HepG2 (cell line): Measurements from ENCODE around the gene MTSS2. TPM values are rescaled to one million over a fixed set of nuclear protein-coding genes. Genes with fewer than 3 reads are reported as not detected.

ENCODE experiments used
- CSRNP2 ChIP-seq: sonication (generic); formaldehyde crosslinking; conservative IDR thresholded peaks from 2 replicates; pipeline ENCODE4 v1.8.0; 2022; ENCODE audit warnings: low read depth, missing genetic modification reagents
- EEA1 ChIP-seq: sonication (generic); formaldehyde crosslinking; IDR thresholded peaks from 2 replicates; pipeline ENCODE4 v1.5.1; 2020; ENCODE audit warnings: mild to moderate bottlenecking, missing genetic modification reagents, borderline replicate concordance
- ELF3 ChIP-seq: IDR thresholded peaks from 2 replicates; pipeline ENCODE4 v1.6.1; 2016; ENCODE audit warnings: missing genetic modification reagents, missing compliant biosample characterization
- FOXA1 ChIP-seq, 2 experiments: fragments of 450-650 bp in 1 of 2; sonication (generic) in 1 of 2; formaldehyde crosslinking in 1 of 2; IDR thresholded peaks; 2 replicates each; pipeline versions ENCODE4 v1.4.0 to v1.6.1; 2016 to 2020; ENCODE audit warnings: missing genetic modification reagents in 1 of 2
- FOXM1 ChIP-seq: sonication (generic); formaldehyde crosslinking; IDR thresholded peaks from 2 replicates; pipeline ENCODE4 v1.5.0; 2020; ENCODE audit warnings: missing genetic modification reagents
- GATAD2A ChIP-seq: IDR thresholded peaks from 2 replicates; pipeline ENCODE4 v1.6.1; 2016
- KLF13 ChIP-seq: sonication (generic); formaldehyde crosslinking; IDR thresholded peaks from 2 replicates; pipeline ENCODE4 v1.4.0; 2020; ENCODE audit warnings: mild to moderate bottlenecking, missing genetic modification reagents
- NFRKB ChIP-seq: fragments of 450-650 bp; IDR thresholded peaks from 2 replicates; pipeline ENCODE4 v1.6.1; 2017
- RAD21 ChIP-seq: fragments of 450-650 bp; formaldehyde crosslinking; IDR thresholded peaks from 2 replicates; pipeline ENCODE4 v1.5.0; 2020; ENCODE audit warnings: mild to moderate bottlenecking
- REPIN1 ChIP-seq: sonication (generic); formaldehyde crosslinking; IDR thresholded peaks from 2 replicates; pipeline ENCODE4 v1.8.0; 2022; ENCODE audit warnings: missing genetic modification reagents, low read depth, mild to moderate bottlenecking, borderline replicate concordance
- RFXAP ChIP-seq: sonication (generic); formaldehyde crosslinking; IDR thresholded peaks from 2 replicates; pipeline ENCODE4 v1.4.0; 2020; ENCODE audit warnings: missing genetic modification reagents, borderline replicate concordance
- SOX13 ChIP-seq, 3 experiments: fragments of 450-650 bp in 1 of 3; sonication (generic) in 1 of 3; formaldehyde crosslinking in 1 of 3; IDR thresholded peaks in 2 of 3; conservative IDR thresholded peaks in 1 of 3; 2 replicates each; pipeline versions ENCODE4 v1.5.0 to v1.6.1; 2016 to 2020; ENCODE audit warnings: antibody characterized with exemption in 1 of 3, mild to moderate bottlenecking in 1 of 3, missing compliant biosample characterization in 1 of 3, missing genetic modification reagents in 1 of 3, moderate library complexity in 1 of 3
- SOX5 ChIP-seq: IDR thresholded peaks from 2 replicates; pipeline ENCODE4 v1.6.1; 2016; ENCODE audit warnings: borderline replicate concordance
- SOX6 ChIP-seq, 2 experiments: fragments of 450-650 bp in 1 of 2; sonication (generic) in 1 of 2; formaldehyde crosslinking in 1 of 2; IDR thresholded peaks; 2 replicates each; pipeline versions ENCODE4 v1.4.0 to v1.6.1; 2017 to 2020; ENCODE audit warnings: antibody characterized with exemption in 1 of 2, mild to moderate bottlenecking in 1 of 2, missing genetic modification reagents in 1 of 2
- SSRP1 ChIP-seq: IDR thresholded peaks from 2 replicates; pipeline ENCODE4 v1.6.1; 2016; ENCODE audit warnings: control low read depth
- TOE1 ChIP-seq: sonication (generic); formaldehyde crosslinking; IDR thresholded peaks from 2 replicates; pipeline ENCODE4 v1.4.0; 2020; ENCODE audit warnings: mild to moderate bottlenecking, missing genetic modification reagents
- ZBTB1 ChIP-seq: sonication (generic); formaldehyde crosslinking; IDR thresholded peaks from 2 replicates; pipeline ENCODE4 v1.4.0; 2020; ENCODE audit warnings: missing genetic modification reagents, borderline replicate concordance
- ZBTB21 ChIP-seq: sonication (generic); formaldehyde crosslinking; IDR thresholded peaks from 2 replicates; pipeline ENCODE4 v1.4.0; 2020; ENCODE audit warnings: missing genetic modification reagents
- ZBTB26 ChIP-seq: IDR thresholded peaks from 2 replicates; pipeline ENCODE4 v1.6.1; 2016; ENCODE audit warnings: missing compliant biosample characterization, missing genetic modification reagents, borderline replicate concordance
- ZBTB42 ChIP-seq: sonication (generic); formaldehyde crosslinking; IDR thresholded peaks from 2 replicates; pipeline ENCODE4 v1.5.0; 2020; ENCODE audit warnings: mild to moderate bottlenecking, missing genetic modification reagents
- ZFP62 ChIP-seq: sonication (generic); formaldehyde crosslinking; IDR thresholded peaks from 2 replicates; pipeline ENCODE4 v1.4.0; 2020; ENCODE audit warnings: missing genetic modification reagents
- ZNF20 ChIP-seq: sonication (generic); formaldehyde crosslinking; IDR thresholded peaks from 2 replicates; pipeline ENCODE4 v1.4.0; 2020; ENCODE audit warnings: mild to moderate bottlenecking, moderate library complexity, missing genetic modification reagents
- ZNF292 ChIP-seq: sonication (generic); formaldehyde crosslinking; IDR thresholded peaks from 2 replicates; pipeline ENCODE4 v1.8.1; 2022; ENCODE audit warnings: mild to moderate bottlenecking, low read depth, missing genetic modification reagents, borderline replicate concordance
- ZNF530 ChIP-seq: sonication (generic); formaldehyde crosslinking; IDR thresholded peaks from 2 replicates; pipeline ENCODE4 v1.5.0; 2020; ENCODE audit warnings: low read depth, mild to moderate bottlenecking, missing genetic modification reagents
- ZNF549 ChIP-seq: sonication (generic); formaldehyde crosslinking; IDR thresholded peaks from 2 replicates; pipeline ENCODE4 v1.5.0; 2020; ENCODE audit warnings: missing genetic modification reagents
- ZNF598 ChIP-seq: sonication (generic); formaldehyde crosslinking; IDR thresholded peaks from 2 replicates; pipeline ENCODE4 v1.5.1; 2020; ENCODE audit warnings: mild to moderate bottlenecking, missing genetic modification reagents, borderline replicate concordance
- ZNF616 ChIP-seq: sonication (generic); formaldehyde crosslinking; IDR thresholded peaks from 2 replicates; pipeline ENCODE4 v1.5.0; 2020; ENCODE audit warnings: low read depth, mild to moderate bottlenecking, missing genetic modification reagents
- ZNF713 ChIP-seq: sonication (generic); formaldehyde crosslinking; IDR thresholded peaks from 2 replicates; pipeline ENCODE4 v1.4.0; 2020; ENCODE audit warnings: mild to moderate bottlenecking, missing genetic modification reagents
- ZNF746 ChIP-seq: sonication (generic); formaldehyde crosslinking; IDR thresholded peaks from 2 replicates; pipeline ENCODE4 v1.8.0; 2022; ENCODE audit warnings: mild to moderate bottlenecking, missing genetic modification reagents
- ZSCAN9 ChIP-seq: IDR thresholded peaks from 2 replicates; pipeline ENCODE4 v1.6.1; 2016; ENCODE audit warnings: borderline replicate concordance
- polyA plus RNA-seq, 8 experiments: library from polyadenylated mRNA; depleted of rRNA in 3 of 8; stranded (reverse) in 7 of 8; unstranded in 1 of 8; fragments of >200 nt; fragmentation: Illumina TruSeq in 4 of 8; extraction: Trizol in 4 of 8; gene quantifications; 2 replicates each; pipeline versions ENCODE4 v1.2.1 to v1.2.3, GENCODE V29; 2011 to 2016; ENCODE audit warnings: low read depth in 4 of 8, missing spikeins in 1 of 8, mixed read lengths in 1 of 8; ENCODE audit not compliant: insufficient read depth in 1 of 8
- total RNA-seq, 5 experiments: library from RNA; depleted of rRNA; stranded (reverse); fragments of >200 nt; fragmentation: Illumina TruSeq; extraction: Trizol; gene quantifications; 2 replicates each; pipeline ENCODE4 v1.2.3, GENCODE V29; 2016; ENCODE audit warnings: low read depth in 1 of 5

Gene MTSS2
- total and polyA plus RNA-seq, 2 of the 13 experiments (the other 11 are each of a cell fraction or from before 2014, with no cell fraction given), result 132 to 242 TPM

DNA sequence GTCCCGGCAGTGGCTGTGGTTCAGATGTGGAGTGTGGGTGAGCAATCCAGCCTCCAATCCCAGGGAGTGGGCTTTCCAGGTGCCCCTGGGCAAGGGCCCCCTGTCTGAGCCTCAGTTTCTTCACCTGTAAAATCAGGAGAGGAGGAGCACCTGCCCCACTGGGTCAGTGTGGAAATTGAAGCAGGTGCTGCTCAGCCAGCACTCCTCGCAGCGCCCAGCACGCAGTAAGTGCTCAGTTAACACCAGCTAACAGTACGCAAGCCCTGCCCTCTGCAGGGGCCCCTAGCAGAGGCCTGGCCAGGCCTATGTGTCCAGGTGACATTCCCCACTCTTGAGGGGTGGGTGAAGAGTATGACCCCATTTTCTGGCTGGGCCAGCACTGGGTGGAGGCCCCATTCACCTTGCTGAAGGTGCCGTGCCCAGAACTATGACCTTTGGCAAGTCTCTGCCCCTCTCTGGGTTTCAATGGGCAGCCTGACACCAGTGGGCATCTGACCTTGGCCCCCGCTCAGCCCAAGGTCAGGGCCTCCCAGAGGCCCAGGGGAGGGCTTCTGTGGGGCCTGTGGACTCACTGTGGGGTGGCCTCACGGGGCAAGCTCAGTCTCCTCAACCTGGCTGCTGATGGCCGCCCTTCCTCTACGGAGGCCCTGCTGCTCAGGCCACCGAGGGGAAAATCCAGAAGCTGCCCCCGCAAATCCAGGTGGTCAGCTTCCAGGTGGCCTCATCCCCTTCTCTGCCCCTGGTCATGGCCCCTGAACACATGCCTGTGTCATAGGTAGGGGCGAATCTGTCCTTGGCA, 2.5 kb downstream of the MTSS2 start (continued):
- TF ChIP-seq FOXA1 (IDR thresholded peaks at IDR 0.05) (no peak), FOXA1 (CRISPR knock-in tag; IDR thresholded peaks at IDR 0.05) (no peak), ZBTB42 (CRISPR knock-in tag) (peak; percentile 88), RAD21 (CRISPR knock-in tag) (no peak; the same call in none of the 2 replicates), SSRP1 (no peak; the same call in 1 of the 2 replicates), ZNF292 (CRISPR knock-in tag) (no peak), TOE1 (no peak; the same call in 1 of the 2 replicates), ZNF530 (no peak), KLF13 (CRISPR knock-in tag) (no peak), ZBTB26 (CRISPR knock-in tag) (no peak), ELF3 (CRISPR knock-in tag) (no peak), SOX5 (CRISPR knock-in tag) (0 out of 2 replicates have a peak, but pooled peaks have one; percentile 6), ZBTB21 (CRISPR knock-in tag) (no peak), ZBTB1 (no peak), CSRNP2 (CRISPR knock-in tag) (no peak), SOX6 (IDR thresholded peaks at IDR 0.05) (no peak), SOX6 (CRISPR knock-in tag; IDR thresholded peaks at IDR 0.05) (peak; percentile 71), ZNF549 (CRISPR knock-in tag) (no peak), EEA1 (CRISPR knock-in tag) (no peak), ZSCAN9 (CRISPR knock-in tag) (no peak; the same call in 1 of the 2 replicates), ZNF713 (no peak), ZNF616 (no peak), ZFP62 (no peak), REPIN1 (CRISPR knock-in tag) (0 out of 2 replicates have a peak, but pooled peaks have one; percentile 12), RFXAP (CRISPR knock-in tag) (peak; percentile 78), GATAD2A (CRISPR knock-in tag) (peak; percentile 94), ZNF746 (CRISPR knock-in tag) (peak; percentile 97), ZNF20 (no peak), FOXM1 (CRISPR knock-in tag) (no peak), NFRKB (no peak), ZNF598 (CRISPR knock-in tag) (no peak), SOX13 (IDR thresholded peaks at IDR 0.05) (no peak), SOX13 (CRISPR knock-in tag; conservative IDR thresholded peaks at IDR 0.05 in 1 of 2, IDR thresholded peaks at IDR 0.05 in 1 of 2) (peak in 1 of 2 experiments; percentile 64; a peak in 1 of 4 replicates)
